Measurements from ENCODE around the gene ATG4D. TPM values are rescaled to one million over a fixed set of nuclear protein-coding genes. Genes with fewer than 3 reads are reported as not detected.

The ATG4D gene
- total RNA-seq, 4 donors from 2014 or later = 18.4 to 35.6 (median 24.9) TPM

- WGBS, 2 donors (ENCODE audit: low coverage in 1 of 2) = 5 to 80% methylated on average over 1 to 10 of the region's 35 CpGs
- peak overlapping the region; percentile 71 to 83 for H3K4me3 ChIP-seq
- TF ChIP-seq POLR2AphosphoS5 (IDR thresholded peaks at IDR 0.05) = peak; percentile 33
- TF ChIP-seq, protein P1, sequence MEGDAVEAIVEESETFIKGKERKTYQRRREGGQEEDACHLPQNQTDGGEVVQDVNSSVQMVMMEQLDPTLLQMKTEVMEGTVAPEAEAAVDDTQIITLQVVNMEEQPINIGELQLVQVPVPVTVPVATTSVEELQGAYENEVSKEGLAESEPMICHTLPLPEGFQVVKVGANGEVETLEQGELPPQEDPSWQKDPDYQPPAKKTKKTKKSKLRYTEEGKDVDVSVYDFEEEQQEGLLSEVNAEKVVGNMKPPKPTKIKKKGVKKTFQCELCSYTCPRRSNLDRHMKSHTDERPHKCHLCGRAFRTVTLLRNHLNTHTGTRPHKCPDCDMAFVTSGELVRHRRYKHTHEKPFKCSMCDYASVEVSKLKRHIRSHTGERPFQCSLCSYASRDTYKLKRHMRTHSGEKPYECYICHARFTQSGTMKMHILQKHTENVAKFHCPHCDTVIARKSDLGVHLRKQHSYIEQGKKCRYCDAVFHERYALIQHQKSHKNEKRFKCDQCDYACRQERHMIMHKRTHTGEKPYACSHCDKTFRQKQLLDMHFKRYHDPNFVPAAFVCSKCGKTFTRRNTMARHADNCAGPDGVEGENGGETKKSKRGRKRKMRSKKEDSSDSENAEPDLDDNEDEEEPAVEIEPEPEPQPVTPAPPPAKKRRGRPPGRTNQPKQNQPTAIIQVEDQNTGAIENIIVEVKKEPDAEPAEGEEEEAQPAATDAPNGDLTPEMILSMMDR (IDR thresholded peaks at IDR 0.05) = no peak
- peaks cover 0 to 65% (median 13%) of the 10 kb centered on the region in 3 donors for H3K4me1 ChIP-seq
- H3K27me3 ChIP-seq = no peaks in the 10 kb centered on the region
- peak overlapping the region; percentile 93 to 98 (median 96) for H3K27ac ChIP-seq
- H3K9me3 ChIP-seq = no peaks in the 10 kb centered on the region
- H3K36me3 ChIP-seq = peaks cover 0 to 27% of the 10 kb centered on the region in 2 donors
- ATAC-seq = peak; percentile 64
These were observed 41.7 kb upstream of the ATG4D start for GRCh38 chr19:10501971-10502523.

DNA sequence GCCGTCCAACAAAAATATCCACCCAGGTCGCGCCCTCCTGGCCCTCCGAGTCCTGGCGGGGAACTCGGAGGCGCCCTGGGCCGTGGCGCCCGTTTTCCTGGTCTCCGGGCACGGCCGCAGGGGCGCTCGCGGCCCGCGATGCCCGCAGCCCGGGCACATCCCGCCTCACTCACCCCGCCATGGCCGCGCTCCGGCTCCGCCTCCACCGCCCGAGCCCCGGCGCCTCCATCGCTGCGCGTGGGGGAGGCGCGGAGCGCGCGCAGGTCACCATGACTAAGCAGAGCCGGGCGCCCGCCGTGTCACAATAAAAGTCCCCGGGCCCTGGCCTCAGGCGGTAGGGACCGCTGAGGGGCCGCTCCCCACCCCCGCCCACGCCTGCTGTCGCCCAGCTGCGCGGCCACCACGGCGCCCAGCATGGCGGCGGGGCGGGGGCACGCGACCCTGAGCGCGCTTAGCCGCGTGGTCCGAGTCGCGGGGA lies 41.1 kb upstream of the ATG4D start:
- Histone ChIP-seq H3K4me3 (peak overlapping the region; percentile 71 to 83), H3K36me3 (peaks cover 0 to 22% of the 10 kb centered on the region in 2 donors), H3K9me3 (no peaks in the 10 kb centered on the region), H3K27me3 (no peaks in the 10 kb centered on the region), H3K4me1 (peaks cover 0 to 60% (median 13%) of the 10 kb centered on the region in 3 donors), H3K27ac (peak overlapping the region; percentile 93 to 98 (median 96))
- no CpG with 5 or more reads among the region's 65 CpGs for WGBS, 2 donors (ENCODE audit: low coverage in 1 of 2)
- TF ChIP-seq POLR2A (IDR thresholded peaks at IDR 0.05) (peak; percentile 76 to 82), POLR2AphosphoS5 (IDR thresholded peaks at IDR 0.05) (peak; percentile 71), EP300 (IDR thresholded peaks at IDR 0.05) (no peak)
- TF ChIP-seq, protein P1 (IDR thresholded peaks at IDR 0.05) = peak in 2 of 4 experiments; percentile 9 to 19
- peak; percentile 98 for ATAC-seq

- peak within 1 kb of the TSS; percentile 71 to 83 for H3K4me3 ChIP-seq
- no peak for TF ChIP-seq EP300 (IDR thresholded peaks at IDR 0.05)
- TF ChIP-seq POLR2AphosphoS5 (IDR thresholded peaks at IDR 0.05) = no peak
- TF ChIP-seq POLR2A (IDR thresholded peaks at IDR 0.05) = no peak
- TF ChIP-seq, protein P1 (IDR thresholded peaks at IDR 0.05) = no peak
- H3K27ac ChIP-seq = peak within 1 kb of the TSS; percentile 93 to 98 (median 96)
- H3K4me1 ChIP-seq = peaks cover 0 to 54% (median 13%) of the 10 kb centered on the region in 3 donors
- WGBS, 2 donors (ENCODE audit: low coverage in 1 of 2) = 3% methylated on average over 14 of the region's 73 CpGs
- peaks cover 0 to 18% of the 10 kb centered on the region in 2 donors for H3K36me3 ChIP-seq
- H3K9me3 ChIP-seq = no peaks in the 10 kb centered on the region
- peaks cover 4% of the 10 kb centered on the region for H3K27me3 ChIP-seq
- peak; percentile 24 for ATAC-seq
These were observed 40.5 kb upstream of the ATG4D start, which contains the start of gene KEAP1 for GRCh38 chr19:10503002-10503789. Gene KEAP1 (minus strand): TSS chr19:10503356. CDS start chr19:10500033, 3,323 bp downstream.

GRCh38 chr19:10505583-10506229 lies 38.0 kb upstream of the ATG4D start:
- Histone ChIP-seq H3K27me3 (peaks cover 29% of the 10 kb centered on the region), H3K4me3 (no peak overlapping the region), H3K9me3 (no peaks in the 10 kb centered on the region), H3K36me3 (no peaks in the 10 kb centered on the region), H3K27ac (no peak overlapping the region), H3K4me1 (peaks cover 0 to 28% (median 10%) of the 10 kb centered on the region in 3 donors)
- TF ChIP-seq POLR2AphosphoS5 (IDR thresholded peaks at IDR 0.05) = no peak
- no peak for TF ChIP-seq EP300 (IDR thresholded peaks at IDR 0.05)
- TF ChIP-seq, protein P1 (IDR thresholded peaks at IDR 0.05) = peak in 3 of 4 experiments; percentile 74 to 86 (median 77)
- ATAC-seq = no peak
- 28 to 35% methylated on average over 8 to 17 of the region's 17 CpGs for WGBS, 2 donors (ENCODE audit: low coverage in 1 of 2)

Measured in gastroesophageal sphincter (tissue), 4 donors.